GM12878 (cell line): Measurements from ENCODE around the gene CCSER1. TPM values are rescaled to one million over a fixed set of nuclear protein-coding genes. Genes with fewer than 3 reads are reported as not detected.

Experiments
- CREB1 ChIP-seq: IDR thresholded peaks from 2 replicates; pipeline ENCODE4 v1.6.1; 2012; ENCODE audit warnings: low read depth, mild to moderate bottlenecking, inconsistent platforms
- ETV6 ChIP-seq, 2 experiments: fragments of 450-650 bp in 1 of 2; IDR thresholded peaks in 1 of 2; conservative IDR thresholded peaks in 1 of 2; 2 replicates each; pipeline ENCODE4 v1.6.1; 2014; ENCODE audit warnings: antibody characterized with exemption in 1 of 2, borderline replicate concordance in 1 of 2, low read depth in 1 of 2, mild to moderate bottlenecking in 1 of 2, moderate library complexity in 1 of 2
- FOXM1 ChIP-seq: IDR thresholded peaks from 2 replicates; pipeline ENCODE4 v1.6.1; 2012; ENCODE audit warnings: low read depth, mild to moderate bottlenecking, inconsistent platforms, low read length, moderate library complexity
- HDGF ChIP-seq: fragments of 450-650 bp; IDR thresholded peaks from 2 replicates; pipeline ENCODE4 v1.6.1; 2016; ENCODE audit warnings: antibody characterized with exemption
- IKZF1 ChIP-seq: fragments of 450-650 bp; conservative IDR thresholded peaks from 2 replicates; pipeline ENCODE4 v1.6.1; 2017; ENCODE audit warnings: antibody characterized with exemption, mild to moderate bottlenecking
- KAT2A ChIP-seq: conservative IDR thresholded peaks from 2 replicates; pipeline ENCODE4 v1.6.1; 2011; ENCODE audit warnings: low read depth, low read length; ENCODE audit not compliant: control insufficient read depth
- MEF2B ChIP-seq: fragments of 450-650 bp; IDR thresholded peaks from 2 replicates; pipeline ENCODE4 v1.6.1; 2018; ENCODE audit warnings: mild to moderate bottlenecking, moderate library complexity; ENCODE audit not compliant: partially characterized antibody, poor library complexity, severe bottlenecking
- MTA2 ChIP-seq: fragments of 450-650 bp; IDR thresholded peaks from 2 replicates; pipeline ENCODE4 v1.6.1; 2016; ENCODE audit warnings: low read depth, mild to moderate bottlenecking, moderate library complexity
- NFYA ChIP-seq: IDR thresholded peaks from 2 replicates; pipeline ENCODE4 v1.6.1; 2011; ENCODE audit warnings: low read depth, mild to moderate bottlenecking, low read length, improper control_type of control experiment, borderline replicate concordance
- RAD51 ChIP-seq: fragments of 450-650 bp; IDR thresholded peaks from 2 replicates; pipeline ENCODE4 v1.6.1; 2016; ENCODE audit warnings: moderate library complexity, mild to moderate bottlenecking, inconsistent platforms
- RFX5 ChIP-seq: IDR thresholded peaks from 2 replicates; pipeline ENCODE4 v1.6.1; 2011; ENCODE audit warnings: low read depth, low read length, improper control_type of control experiment
- RUNX3 ChIP-seq: IDR thresholded peaks from 2 replicates; pipeline ENCODE4 v1.6.1; 2012; ENCODE audit warnings: low read length, inconsistent platforms
- SMAD1 ChIP-seq: fragments of 450-650 bp; IDR thresholded peaks from 2 replicates; pipeline ENCODE4 v1.6.1; 2018; ENCODE audit warnings: mild to moderate bottlenecking, low read depth; ENCODE audit not compliant: partially characterized antibody
- SMARCA5 ChIP-seq: fragments of 450-650 bp; IDR thresholded peaks from 2 replicates; pipeline ENCODE4 v1.6.1; 2017; ENCODE audit warnings: mild to moderate bottlenecking
- SPI1 ChIP-seq: IDR thresholded peaks from 2 replicates; pipeline ENCODE4 v1.6.1; 2011; ENCODE audit warnings: low read depth, mild to moderate bottlenecking, low read length, moderate library complexity, borderline replicate concordance; ENCODE audit not compliant: insufficient read depth
- SREBF1 ChIP-seq: IDR thresholded peaks from 2 replicates; pipeline ENCODE4 v1.6.1; 2012; ENCODE audit warnings: mild to moderate bottlenecking, low read length
- STAT3 ChIP-seq: IDR thresholded peaks from 2 replicates; pipeline ENCODE4 v1.6.1; 2011; ENCODE audit warnings: low read depth, low read length, improper control_type of control experiment
- YBX1 ChIP-seq: fragments of 450-650 bp; IDR thresholded peaks from 2 replicates; pipeline ENCODE4 v1.6.1; 2016; ENCODE audit warnings: antibody characterized with exemption
- YY1 ChIP-seq: IDR thresholded peaks from 2 replicates; pipeline ENCODE4 v1.6.1; 2011; ENCODE audit warnings: low read depth, mild to moderate bottlenecking, low read length
- ZBED1 ChIP-seq: IDR thresholded peaks from 2 replicates; pipeline ENCODE4 v1.6.1; 2016; ENCODE audit warnings: borderline replicate concordance
- ZNF207 ChIP-seq: fragments of 450-650 bp; IDR thresholded peaks from 2 replicates; pipeline ENCODE4 v1.6.1; 2014; ENCODE audit warnings: antibody characterized with exemption, mild to moderate bottlenecking, borderline replicate concordance
- polyA plus RNA-seq, 11 experiments: library from polyadenylated mRNA; depleted of rRNA in 4 of 11; unstranded in 6 of 11; stranded (reverse) in 5 of 11; fragments of >200 nt; fragmentation: Nextera tagmentation in 4 of 11; fragmentation: Illumina TruSeq in 1 of 11; extraction: Ambion mirVana in 4 of 11; extraction: Trizol in 1 of 11; gene quantifications; 1 replicate in 1 of 11; 2 replicates in 10 of 11; pipeline versions ENCODE4 v1.2.1 to v1.2.3, GENCODE V29; 2011 to 2016; ENCODE audit warnings: inconsistent platforms in 2 of 11, missing spikeins in 2 of 11, low read depth in 1 of 11
- total RNA-seq, 4 experiments: library from RNA; depleted of rRNA in 3 of 4; stranded (reverse); fragments of >200 nt in 3 of 4; fragmentation: Illumina TruSeq in 1 of 4; extraction: Trizol in 1 of 4; gene quantifications; 2 replicates each; pipeline versions ENCODE4 v1.2.1 to v1.2.3, GENCODE V29; 2013 to 2021
- TF ChIP-seq, protein P1 (sequence below): fragments of 450-650 bp; IDR thresholded peaks from 2 replicates; pipeline ENCODE4 v1.6.1; 2018; ENCODE audit warnings: mild to moderate bottlenecking, low read depth, moderate library complexity; ENCODE audit not compliant: partially characterized antibody
- TF ChIP-seq, protein P2 (sequence below): fragments of 450-650 bp; formaldehyde crosslinking; IDR thresholded peaks from 2 replicates; pipeline ENCODE4 v1.4.0; 2022; ENCODE audit warnings: mild to moderate bottlenecking, moderate library complexity
- TF ChIP-seq, protein P3 (sequence below): fragments of 450-650 bp; formaldehyde crosslinking; IDR thresholded peaks from 2 replicates; pipeline ENCODE4 v1.4.0; 2020; ENCODE audit warnings: mild to moderate bottlenecking, moderate library complexity

CCSER1 gene
- total and polyA plus RNA-seq, 10 of the 15 experiments (the other 5 are each of a cell fraction or from before 2014, with no cell fraction given), result 0.22 to 2.7 (median 1.0) TPM

DNA sequence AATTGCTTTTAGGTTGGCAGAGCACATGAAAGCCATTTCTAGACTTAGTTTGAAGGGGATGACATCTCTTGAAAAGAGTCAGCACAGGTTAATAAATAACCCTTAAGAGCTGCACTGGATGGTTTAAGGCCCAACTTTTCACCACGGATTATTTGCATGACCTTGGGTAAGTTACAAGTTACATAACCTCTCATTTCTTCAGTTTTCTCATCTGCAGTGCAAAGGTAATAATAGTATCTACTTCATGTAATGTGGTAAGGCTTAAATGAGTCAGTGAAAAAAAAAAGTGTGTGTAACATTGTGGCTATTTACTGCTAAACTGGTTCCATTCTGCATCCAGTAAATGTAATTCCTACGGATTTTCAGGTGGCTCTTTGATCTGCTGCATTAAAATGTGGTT is 715.8 kb downstream of the CCSER1 start (continued):
- TF ChIP-seq, protein P1, sequence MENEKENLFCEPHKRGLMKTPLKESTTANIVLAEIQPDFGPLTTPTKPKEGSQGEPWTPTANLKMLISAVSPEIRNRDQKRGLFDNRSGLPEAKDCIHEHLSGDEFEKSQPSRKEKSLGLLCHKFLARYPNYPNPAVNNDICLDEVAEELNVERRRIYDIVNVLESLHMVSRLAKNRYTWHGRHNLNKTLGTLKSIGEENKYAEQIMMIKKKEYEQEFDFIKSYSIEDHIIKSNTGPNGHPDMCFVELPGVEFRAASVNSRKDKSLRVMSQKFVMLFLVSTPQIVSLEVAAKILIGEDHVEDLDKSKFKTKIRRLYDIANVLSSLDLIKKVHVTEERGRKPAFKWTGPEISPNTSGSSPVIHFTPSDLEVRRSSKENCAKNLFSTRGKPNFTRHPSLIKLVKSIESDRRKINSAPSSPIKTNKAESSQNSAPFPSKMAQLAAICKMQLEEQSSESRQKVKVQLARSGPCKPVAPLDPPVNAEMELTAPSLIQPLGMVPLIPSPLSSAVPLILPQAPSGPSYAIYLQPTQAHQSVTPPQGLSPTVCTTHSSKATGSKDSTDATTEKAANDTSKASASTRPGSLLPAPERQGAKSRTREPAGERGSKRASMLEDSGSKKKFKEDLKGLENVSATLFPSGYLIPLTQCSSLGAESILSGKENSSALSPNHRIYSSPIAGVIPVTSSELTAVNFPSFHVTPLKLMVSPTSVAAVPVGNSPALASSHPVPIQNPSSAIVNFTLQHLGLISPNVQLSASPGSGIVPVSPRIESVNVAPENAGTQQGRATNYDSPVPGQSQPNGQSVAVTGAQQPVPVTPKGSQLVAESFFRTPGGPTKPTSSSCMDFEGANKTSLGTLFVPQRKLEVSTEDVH, result no peak
- no peak for TF ChIP-seq KAT2A
- no peak for TF ChIP-seq ZBED1
- TF ChIP-seq RAD51, result no peak
- TF ChIP-seq IKZF1, result peak; percentile 39
- TF ChIP-seq, protein P2, sequence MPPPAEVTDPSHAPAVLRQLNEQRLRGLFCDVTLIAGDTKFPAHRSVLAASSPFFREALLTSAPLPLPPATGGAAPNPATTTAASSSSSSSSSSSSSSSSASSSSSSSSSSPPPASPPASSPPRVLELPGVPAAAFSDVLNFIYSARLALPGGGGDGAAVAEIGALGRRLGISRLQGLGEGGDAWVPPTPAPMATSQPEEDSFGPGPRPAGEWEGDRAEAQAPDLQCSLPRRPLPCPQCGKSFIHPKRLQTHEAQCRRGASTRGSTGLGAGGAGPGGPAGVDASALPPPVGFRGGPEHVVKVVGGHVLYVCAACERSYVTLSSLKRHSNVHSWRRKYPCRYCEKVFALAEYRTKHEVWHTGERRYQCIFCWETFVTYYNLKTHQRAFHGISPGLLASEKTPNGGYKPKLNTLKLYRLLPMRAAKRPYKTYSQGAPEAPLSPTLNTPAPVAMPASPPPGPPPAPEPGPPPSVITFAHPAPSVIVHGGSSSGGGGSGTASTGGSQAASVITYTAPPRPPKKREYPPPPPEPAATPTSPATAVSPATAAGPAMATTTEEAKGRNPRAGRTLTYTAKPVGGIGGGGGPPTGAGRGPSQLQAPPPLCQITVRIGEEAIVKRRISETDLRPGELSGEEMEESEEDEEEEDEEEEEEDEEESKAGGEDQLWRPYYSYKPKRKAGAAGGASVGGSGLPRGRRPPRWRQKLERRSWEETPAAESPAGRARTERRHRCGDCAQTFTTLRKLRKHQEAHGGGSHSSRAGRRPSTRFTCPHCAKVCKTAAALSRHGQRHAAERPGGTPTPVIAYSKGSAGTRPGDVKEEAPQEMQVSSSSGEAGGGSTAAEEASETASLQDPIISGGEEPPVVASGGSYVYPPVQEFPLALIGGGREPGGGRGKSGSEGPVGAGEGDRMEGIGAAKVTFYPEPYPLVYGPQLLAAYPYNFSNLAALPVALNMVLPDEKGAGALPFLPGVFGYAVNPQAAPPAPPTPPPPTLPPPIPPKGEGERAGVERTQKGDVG (CRISPR knock-in tag), result no peak
- TF ChIP-seq NFYA, result no peak
- no peak for TF ChIP-seq SPI1
- TF ChIP-seq RFX5, result no peak
- no peak for TF ChIP-seq SREBF1
- peak; percentile 53 for TF ChIP-seq SMAD1
- no peak for TF ChIP-seq ETV6 (conservative IDR thresholded peaks at IDR 0.05 in 1 of 2, IDR thresholded peaks at IDR 0.05 in 1 of 2; ENCODE audit: borderline replicate concordance in 1 of 2, low read depth in 1 of 2)
- TF ChIP-seq, protein P3, sequence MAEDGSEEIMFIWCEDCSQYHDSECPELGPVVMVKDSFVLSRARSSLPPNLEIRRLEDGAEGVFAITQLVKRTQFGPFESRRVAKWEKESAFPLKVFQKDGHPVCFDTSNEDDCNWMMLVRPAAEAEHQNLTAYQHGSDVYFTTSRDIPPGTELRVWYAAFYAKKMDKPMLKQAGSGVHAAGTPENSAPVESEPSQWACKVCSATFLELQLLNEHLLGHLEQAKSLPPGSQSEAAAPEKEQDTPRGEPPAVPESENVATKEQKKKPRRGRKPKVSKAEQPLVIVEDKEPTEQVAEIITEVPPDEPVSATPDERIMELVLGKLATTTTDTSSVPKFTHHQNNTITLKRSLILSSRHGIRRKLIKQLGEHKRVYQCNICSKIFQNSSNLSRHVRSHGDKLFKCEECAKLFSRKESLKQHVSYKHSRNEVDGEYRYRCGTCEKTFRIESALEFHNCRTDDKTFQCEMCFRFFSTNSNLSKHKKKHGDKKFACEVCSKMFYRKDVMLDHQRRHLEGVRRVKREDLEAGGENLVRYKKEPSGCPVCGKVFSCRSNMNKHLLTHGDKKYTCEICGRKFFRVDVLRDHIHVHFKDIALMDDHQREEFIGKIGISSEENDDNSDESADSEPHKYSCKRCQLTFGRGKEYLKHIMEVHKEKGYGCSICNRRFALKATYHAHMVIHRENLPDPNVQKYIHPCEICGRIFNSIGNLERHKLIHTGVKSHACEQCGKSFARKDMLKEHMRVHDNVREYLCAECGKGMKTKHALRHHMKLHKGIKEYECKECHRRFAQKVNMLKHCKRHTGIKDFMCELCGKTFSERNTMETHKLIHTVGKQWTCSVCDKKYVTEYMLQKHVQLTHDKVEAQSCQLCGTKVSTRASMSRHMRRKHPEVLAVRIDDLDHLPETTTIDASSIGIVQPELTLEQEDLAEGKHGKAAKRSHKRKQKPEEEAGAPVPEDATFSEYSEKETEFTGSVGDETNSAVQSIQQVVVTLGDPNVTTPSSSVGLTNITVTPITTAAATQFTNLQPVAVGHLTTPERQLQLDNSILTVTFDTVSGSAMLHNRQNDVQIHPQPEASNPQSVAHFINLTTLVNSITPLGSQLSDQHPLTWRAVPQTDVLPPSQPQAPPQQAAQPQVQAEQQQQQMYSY (CRISPR knock-in tag), result no peak
- no peak for TF ChIP-seq SMARCA5
- TF ChIP-seq CREB1, result no peak
- no peak for TF ChIP-seq RUNX3
- TF ChIP-seq STAT3, result no peak
- TF ChIP-seq YY1, result no peak
- TF ChIP-seq FOXM1, result no peak
- peak; percentile 78 for TF ChIP-seq MEF2B
- no peak for TF ChIP-seq HDGF
- no peak for TF ChIP-seq YBX1
- TF ChIP-seq MTA2, result peak; percentile 82
- no peak for TF ChIP-seq ZNF207
